Panc1 (cell line): Measurements from ENCODE around the gene ACAD9. TPM values are rescaled to one million over a fixed set of nuclear protein-coding genes. Genes with fewer than 3 reads are reported as not detected.

Experiments
- ATAC-seq: fragments of 200-7000 bp; cut with Tn5 transposase; 2 replicates; pipeline ENCODE4 v1.9.1; 2020; ENCODE audit warnings: mild to moderate bottlenecking, moderate library complexity
- BruUV-seq: library from RNA; stranded (reverse); fragments of 400-500 nt; replicated peaks from 2 replicates; lab custom pipeline; 2021; lab: Mats Ljungman, UMichigan
- CTCF ChIA-PET: fragments of 300-600 bp; sonication (Branson Sonifier 250); formaldehyde crosslinking; loops from one replicate; lab custom pipeline; 2022; ENCODE audit warnings: antibody characterized with exemption; lab: Charles Lee
- POLR2A ChIA-PET: fragments of 300-600 bp; sonication (Branson Sonifier 250); formaldehyde crosslinking; loops from one replicate; lab custom pipeline; 2022; ENCODE audit warnings: antibody characterized with exemption; lab: Charles Lee
- DNase-seq: peaks from one replicate; pipeline ENCODE4 v3.0.0-alpha.2; 2010; ENCODE audit warnings: low read depth, low spot score
- H3K27ac ChIP-seq: 2 replicates; pipeline ENCODE4 v1.5.1; 2011; ENCODE audit warnings: mild to moderate bottlenecking, low read length, inconsistent platforms
- H3K27me3 ChIP-seq: fragments of 200-500 bp; sonication (Bioruptor generic); 2 replicates; pipeline ENCODE4 v1.6.0; 2014; ENCODE audit warnings: low read length, inconsistent platforms; ENCODE audit not compliant: control insufficient read depth, insufficient read depth
- H3K36me3 ChIP-seq: fragments of 200-500 bp; sonication (Bioruptor generic); 2 replicates; pipeline ENCODE4 v1.5.1; 2014; ENCODE audit warnings: inconsistent platforms, mild to moderate bottlenecking, low read length, moderate library complexity; ENCODE audit not compliant: control insufficient read depth, insufficient read depth
- H3K4me1 ChIP-seq: 2 replicates; pipeline ENCODE4 v1.5.1; 2011; ENCODE audit warnings: inconsistent platforms, mild to moderate bottlenecking, low read length, moderate library complexity; ENCODE audit not compliant: control insufficient read depth, insufficient read depth
- H3K4me3 ChIP-seq, 2 experiments: 2 replicates each; pipeline ENCODE4 v1.5.1; 2011 to 2012; ENCODE audit warnings: low read depth in 2 of 2, low read length in 2 of 2, mild to moderate bottlenecking in 2 of 2, inconsistent platforms in 1 of 2, moderate library complexity in 1 of 2
- H3K9me3 ChIP-seq: fragments of 200-500 bp; sonication (Bioruptor generic); 2 replicates; pipeline ENCODE4 v1.5.1; 2014; ENCODE audit warnings: low read depth, mild to moderate bottlenecking, inconsistent platforms, low read length, moderate library complexity; ENCODE audit not compliant: control insufficient read depth, insufficient read depth
- CTCF ChIP-seq: fragments of 450-650 bp; IDR thresholded peaks from 2 replicates; pipeline ENCODE4 v1.5.1; 2017; ENCODE audit warnings: mild to moderate bottlenecking
- POLR2AphosphoS5 ChIP-seq: IDR thresholded peaks from 2 replicates; pipeline ENCODE4 v1.6.1; 2012; ENCODE audit warnings: mild to moderate bottlenecking, low read depth, low read length, moderate library complexity
- REST ChIP-seq, 2 experiments: IDR thresholded peaks; 2 replicates each; pipeline ENCODE4 v1.6.1; 2011 to 2012; ENCODE audit warnings: low read depth in 2 of 2, control low read depth in 1 of 2, low read length in 1 of 2, mild to moderate bottlenecking in 1 of 2, moderate library complexity in 1 of 2; ENCODE audit not compliant: insufficient read depth in 1 of 2
- SIN3A ChIP-seq: IDR thresholded peaks from 2 replicates; pipeline ENCODE4 v1.6.1; 2012; ENCODE audit warnings: low read depth, mild to moderate bottlenecking, low read length, moderate library complexity, borderline replicate concordance; ENCODE audit not compliant: insufficient read depth
- TCF7L2 ChIP-seq: IDR thresholded peaks from 2 replicates; pipeline ENCODE4 v1.6.1; 2011; ENCODE audit warnings: mild to moderate bottlenecking, low read depth, low read length, inconsistent platforms
- in situ Hi-C: cut with HindIII; loops from 2 replicates; pipeline ENCODE4 v1.10.0; 2016; ENCODE audit warnings: low sequenced_read_pairs, low pct_unique_long_range_greater_than_20kb
- intact Hi-C: fragments of 100-400 bp; cut with micrococcal nuclease; formaldehyde crosslinking; loops from one replicate; pipeline ENCODE4 v1.10.0; 2022; ENCODE audit not compliant: unreplicated experiment
- total RNA-seq: library from RNA; stranded (reverse); gene quantifications from one replicate; pipeline ENCODE4 v1.2.1, GENCODE V29; 2021; ENCODE audit not compliant: unreplicated experiment

Gene ACAD9
- total RNA-seq, 1 experiment from 2014 or later = 70.9 TPM

GRCh38 chr3:128854475-128854874 is 24.9 kb upstream of the ACAD9 start:
- intact Hi-C loops (no loop called here), in situ Hi-C loops (loop anchor here (5.0 kb wide), 1 partner anchor 57 kb away; no protein-coding TSS in a partner anchor)
- no peaks in the 10 kb centered on the region for H3K4me1 ChIP-seq
- CTCF ChIA-PET = no interaction called here
- H3K36me3 ChIP-seq = no peaks in the 10 kb centered on the region
- no peak for TF ChIP-seq SIN3A
- no peak for TF ChIP-seq POLR2AphosphoS5
- no peak for TF ChIP-seq CTCF
- TF ChIP-seq REST (IDR thresholded peaks at IDR 0.05; ENCODE audit: insufficient read depth in 1 of 2, low read depth in 2 of 2, low read length in 1 of 2) = no peak
- no peak overlapping the region for H3K4me3 ChIP-seq
- peaks cover 39% of the 10 kb centered on the region for H3K9me3 ChIP-seq
- POLR2A ChIA-PET = no interaction called here
- no TSS peak for BruUV-seq
- no peak overlapping the region for H3K27ac ChIP-seq
- DNase-seq (no peak), ATAC-seq (no peak)
- H3K27me3 ChIP-seq = no peaks in the 10 kb centered on the region

- CTCF ChIA-PET = no interaction called here
- intact Hi-C loops (no loop called here), in situ Hi-C loops (no loop called here)
- ATAC-seq (no peak), DNase-seq (no peak)
- no peak overlapping the region for H3K27ac ChIP-seq
- H3K4me3 ChIP-seq = no peak overlapping the region
- peaks cover 48% of the 10 kb centered on the region for H3K9me3 ChIP-seq
- H3K4me1 ChIP-seq = no peaks in the 10 kb centered on the region
- no peaks in the 10 kb centered on the region for H3K36me3 ChIP-seq
- H3K27me3 ChIP-seq = no peaks in the 10 kb centered on the region
- BruUV-seq = no TSS peak
- POLR2A ChIA-PET = no interaction called here
- TF ChIP-seq POLR2AphosphoS5 (no peak), REST (IDR thresholded peaks at IDR 0.05; ENCODE audit: insufficient read depth in 1 of 2, low read depth in 2 of 2, low read length in 1 of 2) (no peak), TCF7L2 (no peak), SIN3A (no peak), CTCF (no peak)
Observed at GRCh38 chr3:128855569-128855968, 23.9 kb upstream of the ACAD9 start.
